Brain microvascular endothelial cell (primary cell): Measurements from ENCODE around the gene LRFN2.

Experiments
- DNase-seq: peaks from one replicate; pipeline ENCODE4 v3.0.0-alpha.2; 2020
- H3K27ac ChIP-seq: fragments of 250-450 bp; sonication (Bioruptor Pico); 2 replicates; pipeline ENCODE4 v1.5.1; 2020; ENCODE audit warnings: mild to moderate bottlenecking, moderate library complexity
- H3K27me3 ChIP-seq: fragments of 250-450 bp; sonication (Bioruptor Pico); replicated peaks from 2 replicates; pipeline ENCODE4 v1.5.1; 2020; ENCODE audit warnings: mild to moderate bottlenecking
- H3K36me3 ChIP-seq: fragments of 250-450 bp; sonication (Bioruptor Pico); replicated peaks from 2 replicates; pipeline ENCODE4 v1.5.1; 2020; ENCODE audit warnings: mild to moderate bottlenecking
- H3K4me3 ChIP-seq: 2 replicates; pipeline ENCODE4 v1.5.1; 2011; ENCODE audit warnings: low read depth, mild to moderate bottlenecking, control low read depth, low read length, moderate library complexity
- in situ Hi-C: cut with HindIII; loops from 2 replicates; pipeline ENCODE4 v1.10.0; 2017; ENCODE audit warnings: low sequenced_read_pairs, low pct_ligation_motif_present
- TF ChIP-seq, protein P1 (sequence below): IDR thresholded peaks from 2 replicates; pipeline ENCODE4 v1.5.1; 2011; ENCODE audit warnings: low read depth, mild to moderate bottlenecking, moderate library complexity, low read length, control low read depth, inconsistent platforms; ENCODE audit errors: missing control alignments

Gene LRFN2

DNA sequence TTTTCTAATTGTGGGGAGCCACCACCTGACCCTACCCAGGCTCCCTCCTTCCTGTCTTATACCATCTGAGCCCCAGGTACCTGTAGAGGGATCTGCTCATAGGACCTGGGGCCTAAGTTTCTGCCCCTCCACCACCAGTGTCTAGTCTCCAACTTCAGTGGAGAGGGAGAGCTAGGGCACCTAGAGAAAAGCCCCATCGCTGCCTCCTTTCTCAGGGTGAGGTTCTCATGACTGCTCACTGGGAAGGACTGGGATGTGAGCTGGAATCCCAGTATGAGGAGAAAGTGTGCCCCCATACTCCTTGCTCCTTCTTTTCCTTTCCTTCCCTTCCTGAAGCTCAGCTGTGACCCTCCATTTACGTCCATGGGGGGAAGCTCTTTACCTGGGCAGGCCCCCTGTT, 231.6 kb downstream of the LRFN2 start:
- TF ChIP-seq, protein P1, sequence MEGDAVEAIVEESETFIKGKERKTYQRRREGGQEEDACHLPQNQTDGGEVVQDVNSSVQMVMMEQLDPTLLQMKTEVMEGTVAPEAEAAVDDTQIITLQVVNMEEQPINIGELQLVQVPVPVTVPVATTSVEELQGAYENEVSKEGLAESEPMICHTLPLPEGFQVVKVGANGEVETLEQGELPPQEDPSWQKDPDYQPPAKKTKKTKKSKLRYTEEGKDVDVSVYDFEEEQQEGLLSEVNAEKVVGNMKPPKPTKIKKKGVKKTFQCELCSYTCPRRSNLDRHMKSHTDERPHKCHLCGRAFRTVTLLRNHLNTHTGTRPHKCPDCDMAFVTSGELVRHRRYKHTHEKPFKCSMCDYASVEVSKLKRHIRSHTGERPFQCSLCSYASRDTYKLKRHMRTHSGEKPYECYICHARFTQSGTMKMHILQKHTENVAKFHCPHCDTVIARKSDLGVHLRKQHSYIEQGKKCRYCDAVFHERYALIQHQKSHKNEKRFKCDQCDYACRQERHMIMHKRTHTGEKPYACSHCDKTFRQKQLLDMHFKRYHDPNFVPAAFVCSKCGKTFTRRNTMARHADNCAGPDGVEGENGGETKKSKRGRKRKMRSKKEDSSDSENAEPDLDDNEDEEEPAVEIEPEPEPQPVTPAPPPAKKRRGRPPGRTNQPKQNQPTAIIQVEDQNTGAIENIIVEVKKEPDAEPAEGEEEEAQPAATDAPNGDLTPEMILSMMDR: no peak
- no peak overlapping the region for H3K27ac ChIP-seq
- H3K27me3 ChIP-seq: no peaks in the 10 kb centered on the region
- H3K36me3 ChIP-seq: no peaks in the 10 kb centered on the region
- DNase-seq: no peak
- in situ Hi-C loops: no loop called here
- H3K4me3 ChIP-seq: no peak overlapping the region

DNA sequence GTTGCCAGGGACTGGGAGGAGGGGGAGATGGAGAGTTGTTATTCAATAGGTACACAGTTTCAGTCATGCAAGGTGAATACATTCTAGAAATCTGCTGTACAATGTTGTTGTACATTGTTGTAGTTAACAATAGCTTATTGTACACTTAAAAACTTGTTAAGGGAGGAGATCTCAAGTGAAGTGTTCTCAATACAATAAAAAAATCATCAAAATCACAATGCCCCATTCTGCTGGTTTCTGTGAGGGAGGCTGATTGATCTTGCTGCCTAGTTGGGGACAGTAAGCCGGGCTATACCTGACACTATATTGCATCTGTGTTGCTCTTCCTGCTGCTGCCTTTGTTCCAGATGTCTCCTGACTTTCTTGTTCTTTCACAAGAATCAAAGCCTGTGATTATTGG, 232.1 kb downstream of the LRFN2 start:
- H3K27me3 ChIP-seq: no peaks in the 10 kb centered on the region
- TF ChIP-seq, protein P1: no peak
- H3K27ac ChIP-seq: no peak overlapping the region
- in situ Hi-C loops: no loop called here
- H3K4me3 ChIP-seq: no peak overlapping the region
- no peak for DNase-seq
- no peaks in the 10 kb centered on the region for H3K36me3 ChIP-seq

DNA sequence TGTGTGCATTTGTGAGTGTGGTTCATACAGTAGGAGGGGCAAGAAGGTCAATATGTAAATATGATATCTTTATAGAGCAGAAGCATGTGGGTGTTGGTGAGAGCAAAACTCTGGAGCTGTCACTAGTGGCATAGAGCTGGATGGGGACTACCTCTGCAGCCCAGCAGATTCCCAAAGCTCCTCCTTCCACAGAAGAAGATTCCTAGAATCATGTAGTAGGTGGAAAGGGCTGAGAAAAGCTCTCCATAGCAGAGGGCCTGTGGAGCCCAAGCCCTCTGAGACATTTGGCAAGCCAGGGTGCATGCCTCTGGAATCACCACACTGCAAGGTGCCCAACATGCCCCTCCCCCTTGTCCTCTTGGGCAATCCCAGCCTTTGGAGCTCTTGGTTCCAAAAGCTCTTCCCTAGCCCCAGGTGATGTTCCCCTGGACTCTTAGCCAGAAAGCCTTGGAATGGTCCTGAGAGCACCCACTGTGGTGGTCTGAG, 233.2 kb downstream of the LRFN2 start:
- Histone ChIP-seq H3K4me3 (no peak overlapping the region), H3K27me3 (no peaks in the 10 kb centered on the region), H3K27ac (no peak overlapping the region), H3K36me3 (no peaks in the 10 kb centered on the region)
- no peak for DNase-seq
- in situ Hi-C loops: no loop called here
- TF ChIP-seq, protein P1: no peak

DNA sequence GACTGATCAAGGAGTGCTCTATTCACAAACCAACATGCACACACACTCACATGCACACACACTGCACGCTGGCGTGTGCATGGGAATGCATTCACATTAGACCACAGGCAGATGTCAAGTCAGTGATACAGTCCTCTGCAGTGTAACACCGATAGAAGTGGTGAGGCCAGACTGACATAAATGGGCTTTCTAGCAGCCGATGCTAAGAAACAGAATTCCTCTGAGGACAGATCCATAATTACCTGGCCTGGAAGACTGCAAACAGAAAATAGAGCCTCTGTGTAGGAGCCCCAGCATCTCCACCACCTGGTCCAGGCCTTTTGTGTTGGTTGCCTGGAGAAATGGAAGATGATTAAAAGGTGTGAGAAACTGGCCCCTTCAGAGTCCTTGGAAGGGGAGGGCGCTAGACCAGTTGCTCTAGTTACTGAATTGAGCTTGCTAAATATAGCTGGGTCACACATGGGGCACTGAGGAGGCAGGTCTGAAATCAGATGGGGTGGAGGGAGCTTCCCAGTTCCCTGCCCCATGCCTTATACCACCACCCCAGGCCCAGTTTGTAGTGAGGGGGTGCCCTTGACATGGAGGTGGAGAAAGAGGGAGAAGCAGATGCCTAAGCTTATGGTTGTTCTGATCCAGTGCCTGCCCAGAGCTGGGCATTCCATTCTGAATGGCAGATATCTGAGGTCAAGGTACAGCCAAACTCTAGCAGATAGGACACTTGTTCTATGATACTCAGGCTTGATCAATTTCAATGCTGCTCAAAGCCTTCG, 233.8 kb downstream of the LRFN2 start:
- Histone ChIP-seq H3K27ac (no peak overlapping the region), H3K27me3 (no peaks in the 10 kb centered on the region), H3K36me3 (no peaks in the 10 kb centered on the region), H3K4me3 (no peak overlapping the region)
- no peak for DNase-seq
- TF ChIP-seq, protein P1: no peak
- in situ Hi-C loops: no loop called here

DNA sequence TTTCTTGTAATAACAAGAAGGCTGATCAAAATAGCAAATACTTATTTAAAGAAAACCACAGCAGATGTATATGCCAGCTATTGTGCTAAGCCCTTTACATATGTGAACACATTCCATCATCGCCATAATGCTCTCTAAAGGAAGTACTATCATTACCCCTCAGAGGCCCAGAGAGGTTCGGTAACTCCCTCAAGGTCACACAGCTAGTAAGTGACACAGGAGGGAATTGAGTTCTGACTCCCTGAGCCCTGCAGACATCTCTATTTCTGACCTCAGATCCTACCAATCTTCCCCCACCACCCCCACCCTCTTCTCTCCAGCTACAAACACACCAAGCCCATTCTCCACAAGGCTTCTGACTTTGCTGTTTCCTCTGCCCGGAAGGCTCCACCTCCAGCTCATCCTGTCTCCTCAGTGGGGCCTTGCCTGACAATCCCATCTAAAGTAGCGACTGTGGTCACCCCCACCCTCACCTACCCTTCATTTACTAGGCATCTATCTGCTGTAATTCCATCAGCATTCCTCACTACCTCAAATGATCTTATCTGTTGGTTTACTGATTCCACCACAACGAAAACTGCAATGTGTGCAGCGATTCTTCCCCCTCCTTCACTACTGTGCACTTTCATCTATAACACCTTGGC, 234.5 kb downstream of the LRFN2 start:
- TF ChIP-seq, protein P1: no peak
- H3K27me3 ChIP-seq: no peaks in the 10 kb centered on the region
- H3K4me3 ChIP-seq: no peak overlapping the region
- in situ Hi-C loops: no loop called here
- DNase-seq: no peak
- H3K36me3 ChIP-seq: no peaks in the 10 kb centered on the region
- H3K27ac ChIP-seq: no peak overlapping the region
